ENCODE data around the gene PRSS22. TPM values are rescaled to one million over a fixed set of nuclear protein-coding genes. Genes with fewer than 3 reads are reported as not detected.
A peak's percentile ranks its signal among the peaks of the same experiment; 100 is the strongest.

PRSS22 gene
- total and polyA plus RNA-seq, 2 donors from 2014 or later = 11.0 to 30.8 TPM

- H3K4me1 ChIP-seq (ENCODE audit: control insufficient read depth in 2 of 3, insufficient read depth in 2 of 3, low read depth in 1 of 3, low read length in 3 of 3) = no peaks in the 10 kb centered on the region
- FAIRE-seq (no peak), DNase-seq (no peak)
- TF ChIP-seq CTCF (IDR thresholded peaks at IDR 0.05; ENCODE audit: borderline replicate concordance, extremely low read depth, insufficient read depth) = no peak
- H3K27me3 ChIP-seq (ENCODE audit: control insufficient read depth, insufficient read depth, low read length) = no peaks in the 10 kb centered on the region
- H3K36me3 ChIP-seq (ENCODE audit: control insufficient read depth in 2 of 3, insufficient read depth in 3 of 3, low read length in 3 of 3) = no peaks in the 10 kb centered on the region
- no peak overlapping the region for H3K4me3 ChIP-seq (ENCODE audit: low read length in 3 of 3)
- no peak overlapping the region for H3K27ac ChIP-seq (ENCODE audit: low read depth in 2 of 2, low read length in 2 of 2)
- H3K9me3 ChIP-seq (ENCODE audit: control insufficient read depth in 2 of 3, insufficient read depth in 1 of 3, low read length in 3 of 3) = no peaks in the 10 kb centered on the region
- intact Hi-C loops (cut with DNase I) = no loop called here
- H3K9ac ChIP-seq (ENCODE audit: low read length in 3 of 3) = no peak overlapping the region
These were observed 36.3 kb downstream of the PRSS22 start for GRCh38 chr16:2821487-2822157.

DNA sequence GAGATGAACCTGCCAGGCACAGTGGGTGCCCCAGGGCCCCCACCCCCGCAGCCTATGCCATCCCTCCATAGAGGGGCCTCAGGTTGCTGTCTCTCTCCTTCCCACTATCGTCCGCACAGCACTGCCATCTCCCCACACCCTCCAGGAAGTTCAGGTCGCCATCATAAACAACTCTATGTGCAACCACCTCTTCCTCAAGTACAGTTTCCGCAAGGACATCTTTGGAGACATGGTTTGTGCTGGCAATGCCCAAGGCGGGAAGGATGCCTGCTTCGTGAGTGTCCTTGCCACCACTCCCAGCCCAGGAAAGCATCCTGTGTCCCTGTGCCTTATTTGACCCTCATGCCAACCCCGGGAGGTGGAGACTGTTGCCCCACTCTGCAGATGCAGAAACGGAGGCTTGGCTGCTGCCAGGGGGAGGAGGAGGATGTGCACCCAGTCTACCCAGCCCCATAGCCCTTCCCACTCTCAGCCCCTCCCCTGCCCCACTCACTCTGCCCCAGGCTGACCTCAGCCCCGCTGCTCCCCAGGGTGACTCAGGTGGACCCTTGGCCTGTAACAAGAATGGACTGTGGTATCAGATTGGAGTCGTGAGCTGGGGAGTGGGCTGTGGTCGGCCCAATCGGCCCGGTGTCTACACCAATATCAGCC lies 37.0 kb downstream of the PRSS22 start:
- no peak for DNase-seq
- H3K4me3 ChIP-seq (ENCODE audit: low read length in 3 of 3) = no peak overlapping the region
- FAIRE-seq = no peak
- no peak overlapping the region for H3K9ac ChIP-seq (ENCODE audit: low read length in 3 of 3)
- no peak overlapping the region for H3K27ac ChIP-seq (ENCODE audit: low read depth in 2 of 2, low read length in 2 of 2)
- H3K36me3 ChIP-seq (ENCODE audit: control insufficient read depth in 2 of 3, insufficient read depth in 3 of 3, low read length in 3 of 3) = no peaks in the 10 kb centered on the region
- no peaks in the 10 kb centered on the region for H3K9me3 ChIP-seq (ENCODE audit: control insufficient read depth in 2 of 3, insufficient read depth in 1 of 3, low read length in 3 of 3)
- no peaks in the 10 kb centered on the region for H3K4me1 ChIP-seq (ENCODE audit: control insufficient read depth in 2 of 3, insufficient read depth in 2 of 3, low read depth in 1 of 3, low read length in 3 of 3)
- intact Hi-C loops (cut with DNase I) = no loop called here
- H3K27me3 ChIP-seq (ENCODE audit: control insufficient read depth, insufficient read depth, low read length) = no peaks in the 10 kb centered on the region
- no peak for TF ChIP-seq CTCF (IDR thresholded peaks at IDR 0.05; ENCODE audit: borderline replicate concordance, extremely low read depth, insufficient read depth)

DNA sequence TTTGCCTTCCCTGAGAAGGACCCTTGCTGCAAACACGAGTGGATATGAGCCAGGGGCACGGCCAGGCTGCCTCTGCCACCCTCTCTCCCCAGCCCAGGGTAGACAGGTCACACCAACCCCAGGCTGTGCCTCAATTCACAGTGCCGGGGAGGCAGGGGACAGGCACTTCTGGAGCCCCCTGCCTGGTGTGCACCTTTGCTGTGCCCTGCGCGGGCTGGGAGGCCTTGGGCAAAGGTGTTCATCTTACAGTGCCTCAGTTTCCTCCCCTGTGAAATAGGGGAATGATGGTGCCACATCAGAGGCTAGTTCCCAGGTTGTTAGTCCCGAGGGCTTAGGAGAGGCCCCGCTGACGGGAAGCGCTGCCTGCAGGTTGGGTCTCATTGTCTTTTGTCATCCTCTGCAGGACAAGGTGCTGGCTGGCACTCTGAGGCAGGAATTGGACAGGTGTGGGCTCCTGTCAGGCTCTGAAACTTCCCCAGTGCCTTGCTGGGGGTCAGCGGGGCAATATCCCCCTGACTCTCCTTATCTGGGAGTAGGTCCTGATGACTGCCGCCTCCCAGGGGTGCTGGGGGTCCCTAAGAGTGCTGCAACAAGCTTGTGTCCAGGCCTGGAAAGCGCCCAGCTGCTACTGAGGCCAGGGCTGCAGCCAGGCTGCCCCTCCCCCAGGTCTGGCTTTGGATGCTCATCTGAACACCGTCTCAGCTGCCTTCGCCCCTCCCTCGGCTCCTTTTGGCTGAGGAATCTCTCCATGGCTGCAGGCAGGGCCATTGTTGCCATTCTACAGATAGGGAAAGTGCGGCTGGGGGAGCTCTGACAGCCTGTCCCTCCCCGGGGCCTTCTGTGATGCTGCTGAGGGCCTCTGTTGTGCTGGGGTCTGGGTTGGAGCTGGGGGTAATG lies 37.8 kb downstream of the PRSS22 start:
- FAIRE-seq (no peak), DNase-seq (peak in 1 of 5 donors; percentile 25)
- Histone ChIP-seq H3K4me1 (ENCODE audit: control insufficient read depth in 2 of 3, insufficient read depth in 2 of 3, low read depth in 1 of 3, low read length in 3 of 3) (no peaks in the 10 kb centered on the region), H3K4me3 (ENCODE audit: low read length in 3 of 3) (no peak overlapping the region), H3K27me3 (ENCODE audit: control insufficient read depth, insufficient read depth, low read length) (no peaks in the 10 kb centered on the region), H3K9ac (ENCODE audit: low read length in 3 of 3) (no peak overlapping the region), H3K9me3 (ENCODE audit: control insufficient read depth in 2 of 3, insufficient read depth in 1 of 3, low read length in 3 of 3) (no peaks in the 10 kb centered on the region), H3K27ac (ENCODE audit: low read depth in 2 of 2, low read length in 2 of 2) (no peak overlapping the region), H3K36me3 (ENCODE audit: control insufficient read depth in 2 of 3, insufficient read depth in 3 of 3, low read length in 3 of 3) (no peaks in the 10 kb centered on the region)
- TF ChIP-seq CTCF (IDR thresholded peaks at IDR 0.05; ENCODE audit: borderline replicate concordance, extremely low read depth, insufficient read depth) = no peak
- intact Hi-C loops (cut with DNase I) = no loop called here

Data from kidney (tissue), 14 donors.